Thyroid gland (tissue), 4 donors: Measurements from ENCODE around the gene TCERG1L. TPM values are rescaled to one million over a fixed set of nuclear protein-coding genes. Genes with fewer than 3 reads are reported as not detected.

Experiments
- DNase-seq, 2 donors: peaks; one replicate each; pipeline ENCODE4 v3.0.0-alpha.2; 2019
- H3K27ac ChIP-seq, 3 donors: fragments of 200-600 bp; sonication (generic); 1 replicate in 2 of 3; 2 replicates in 1 of 3; pipeline ENCODE4 v1.5.1; 2016 to 2019; ENCODE audit warnings: mild to moderate bottlenecking in 1 of 3, moderate library complexity in 1 of 3
- H3K27me3 ChIP-seq: fragments of 200-600 bp; sonication (generic); one replicate; pipeline ENCODE4 v1.5.1; 2019
- H3K36me3 ChIP-seq, 2 donors: fragments of 200-600 bp; sonication (generic); one replicate each; pipeline ENCODE4 v1.5.1; 2016 to 2019
- H3K4me1 ChIP-seq, 2 donors: fragments of 200-600 bp; sonication (generic); one replicate each; pipeline ENCODE4 v1.5.1; 2017 to 2019
- H3K4me3 ChIP-seq, 3 donors: fragments of 200-600 bp; sonication (generic); replicated peaks in 1 of 3; 1 replicate in 2 of 3; 2 replicates in 1 of 3; pipeline ENCODE4 v1.5.1; 2016; ENCODE audit warnings: mild to moderate bottlenecking in 1 of 3
- H3K9me3 ChIP-seq: fragments of 200-600 bp; sonication (generic); one replicate; pipeline ENCODE4 v1.5.1; 2017
- POLR2A ChIP-seq, 2 donors: fragments of 450-650 bp; IDR thresholded peaks; one replicate each; pipeline ENCODE4 v1.6.1; 2017; ENCODE audit warnings: antibody characterized with exemption in 2 of 2, mild to moderate bottlenecking in 2 of 2, moderate library complexity in 1 of 2
- WGBS, 2 donors: methylation state at CpG; one replicate each; pipeline ENCODE4 v1.1.5; 2017; 5-methylcytosine and 5-hydroxymethylcytosine counted together
- intact Hi-C: fragments of 100-400 bp; cut with DNase I; formaldehyde crosslinking; loops from one replicate; pipeline ENCODE4 v1.15.1; 2023
- total RNA-seq, 4 donors: library from RNA; depleted of rRNA; stranded (reverse); fragments of >200 nt; gene quantifications; one replicate each; pipeline ENCODE4 v1.2.3, GENCODE V29; 2016
- TF ChIP-seq, protein P1 (sequence below), 6 experiments: fragments of 200-600 bp in 3 of 6; fragments of 450-650 bp in 3 of 6; sonication (generic) in 3 of 6; IDR thresholded peaks; one replicate each; pipeline ENCODE4 v1.5.1; 2016 to 2019; ENCODE audit warnings: antibody characterized with exemption in 6 of 6, mild to moderate bottlenecking in 2 of 6, inconsistent platforms in 1 of 6, moderate library complexity in 1 of 6

The TCERG1L gene
- total RNA-seq, 4 donors from 2014 or later: 4.3 to 23.6 (median 8.2) TPM

GRCh38 chr10:131115801-131116200 lies 195.7 kb downstream of the TCERG1L start:
- Histone ChIP-seq H3K4me1 (no peaks in the 10 kb centered on the region), H3K27ac (no peak overlapping the region), H3K27me3 (no peaks in the 10 kb centered on the region), H3K4me3 (no peak overlapping the region), H3K36me3 (no peaks in the 10 kb centered on the region), H3K9me3 (no peaks in the 10 kb centered on the region)
- 72 to 78% methylated on average over 4 of the region's 4 CpGs for WGBS, 2 donors
- no peak for DNase-seq
- intact Hi-C loops: no loop called here
- TF ChIP-seq, protein P1, sequence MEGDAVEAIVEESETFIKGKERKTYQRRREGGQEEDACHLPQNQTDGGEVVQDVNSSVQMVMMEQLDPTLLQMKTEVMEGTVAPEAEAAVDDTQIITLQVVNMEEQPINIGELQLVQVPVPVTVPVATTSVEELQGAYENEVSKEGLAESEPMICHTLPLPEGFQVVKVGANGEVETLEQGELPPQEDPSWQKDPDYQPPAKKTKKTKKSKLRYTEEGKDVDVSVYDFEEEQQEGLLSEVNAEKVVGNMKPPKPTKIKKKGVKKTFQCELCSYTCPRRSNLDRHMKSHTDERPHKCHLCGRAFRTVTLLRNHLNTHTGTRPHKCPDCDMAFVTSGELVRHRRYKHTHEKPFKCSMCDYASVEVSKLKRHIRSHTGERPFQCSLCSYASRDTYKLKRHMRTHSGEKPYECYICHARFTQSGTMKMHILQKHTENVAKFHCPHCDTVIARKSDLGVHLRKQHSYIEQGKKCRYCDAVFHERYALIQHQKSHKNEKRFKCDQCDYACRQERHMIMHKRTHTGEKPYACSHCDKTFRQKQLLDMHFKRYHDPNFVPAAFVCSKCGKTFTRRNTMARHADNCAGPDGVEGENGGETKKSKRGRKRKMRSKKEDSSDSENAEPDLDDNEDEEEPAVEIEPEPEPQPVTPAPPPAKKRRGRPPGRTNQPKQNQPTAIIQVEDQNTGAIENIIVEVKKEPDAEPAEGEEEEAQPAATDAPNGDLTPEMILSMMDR (IDR thresholded peaks at IDR 0.05): no peak
- TF ChIP-seq POLR2A (IDR thresholded peaks at IDR 0.05): no peak

DNA sequence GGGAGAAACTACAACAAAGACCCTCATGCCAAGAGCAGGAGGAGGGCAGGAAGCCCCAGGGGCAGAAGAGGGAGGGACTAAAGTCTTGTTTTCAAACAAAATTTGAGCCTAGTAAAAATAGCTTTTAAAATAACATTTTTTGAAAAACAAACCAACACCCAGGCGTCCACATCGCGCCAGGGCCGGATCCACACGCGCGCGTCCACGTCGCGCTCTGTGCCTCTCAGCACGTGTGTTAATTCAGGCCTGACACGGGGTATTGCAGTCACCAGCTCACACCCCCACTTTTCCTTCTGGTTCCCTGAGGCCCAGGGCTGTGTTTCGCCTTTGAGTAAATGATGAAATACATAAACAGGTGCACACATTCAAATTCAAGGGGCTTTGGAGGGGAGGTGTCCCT lies 196.2 kb downstream of the TCERG1L start:
- DNase-seq: no peak
- no peak overlapping the region for H3K4me3 ChIP-seq
- intact Hi-C loops: no loop called here
- no peaks in the 10 kb centered on the region for H3K4me1 ChIP-seq
- no peaks in the 10 kb centered on the region for H3K27me3 ChIP-seq
- WGBS, 2 donors: 91 to 96% methylated on average over 14 of the region's 14 CpGs
- no peak for TF ChIP-seq POLR2A (IDR thresholded peaks at IDR 0.05)
- TF ChIP-seq, protein P1 (IDR thresholded peaks at IDR 0.05): no peak
- H3K36me3 ChIP-seq: no peaks in the 10 kb centered on the region
- H3K27ac ChIP-seq: no peak overlapping the region
- no peaks in the 10 kb centered on the region for H3K9me3 ChIP-seq

DNA sequence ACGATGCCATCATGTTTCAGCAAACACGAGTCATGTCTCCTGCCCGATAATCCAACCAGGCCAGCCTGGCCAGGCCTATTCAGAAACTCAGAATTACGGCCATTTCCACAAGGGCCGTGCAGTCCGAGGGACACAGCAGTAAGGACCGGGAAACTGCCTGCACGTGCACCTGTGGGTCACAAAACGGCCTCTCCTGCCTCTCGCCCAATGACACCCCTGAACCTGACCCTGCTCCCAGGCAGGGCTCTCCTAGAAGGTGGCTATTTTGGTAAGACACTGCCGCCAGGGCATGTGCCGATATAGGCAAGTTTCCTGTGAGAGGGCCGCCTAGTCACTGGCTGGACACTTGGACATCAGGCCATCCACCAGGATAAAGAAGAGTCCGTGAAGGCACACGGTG lies 196.7 kb downstream of the TCERG1L start:
- 93 to 99% methylated on average over 13 to 14 of the region's 15 CpGs for WGBS, 2 donors
- H3K4me1 ChIP-seq: no peaks in the 10 kb centered on the region
- H3K27me3 ChIP-seq: no peaks in the 10 kb centered on the region
- H3K27ac ChIP-seq: no peak overlapping the region
- TF ChIP-seq, protein P1 (IDR thresholded peaks at IDR 0.05): no peak
- TF ChIP-seq POLR2A (IDR thresholded peaks at IDR 0.05): no peak
- no peaks in the 10 kb centered on the region for H3K36me3 ChIP-seq
- DNase-seq: no peak
- intact Hi-C loops: no loop called here
- H3K4me3 ChIP-seq: no peak overlapping the region
- H3K9me3 ChIP-seq: no peaks in the 10 kb centered on the region

DNA sequence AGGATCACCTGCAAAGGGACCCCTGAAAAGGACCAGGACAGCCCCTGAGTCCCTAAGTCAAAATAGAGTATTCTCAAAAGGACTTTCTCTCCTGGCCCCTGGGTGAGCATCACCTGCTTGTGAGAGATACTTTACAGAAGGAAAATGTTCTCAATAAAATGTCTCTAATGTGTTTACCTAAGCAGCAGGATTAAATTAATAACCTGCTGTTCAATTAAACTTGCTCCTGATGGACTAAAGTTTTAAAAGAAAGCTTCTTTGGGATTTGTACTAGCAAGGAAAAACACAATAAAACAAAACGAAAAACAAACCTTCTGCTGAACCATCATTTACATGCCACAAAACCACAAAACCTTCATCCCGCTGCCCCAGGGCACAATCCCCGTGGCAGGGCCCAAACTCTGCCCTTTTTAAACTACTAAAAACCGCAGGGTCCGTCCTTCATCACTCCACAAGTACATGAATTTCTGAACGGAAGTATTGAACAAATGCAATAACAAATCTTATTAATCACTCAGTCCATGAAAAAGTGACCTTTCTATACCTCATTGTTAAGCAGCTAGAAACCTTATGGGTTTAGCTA lies 197.7 kb downstream of the TCERG1L start:
- H3K27ac ChIP-seq: no peak overlapping the region
- WGBS, 2 donors: 89 to 90% methylated on average over 6 of the region's 6 CpGs
- no peak for DNase-seq
- TF ChIP-seq POLR2A (IDR thresholded peaks at IDR 0.05): no peak
- TF ChIP-seq, protein P1 (IDR thresholded peaks at IDR 0.05): no peak
- H3K4me3 ChIP-seq: no peak overlapping the region
- H3K9me3 ChIP-seq: no peaks in the 10 kb centered on the region
- intact Hi-C loops: no loop called here
- no peaks in the 10 kb centered on the region for H3K27me3 ChIP-seq
- no peaks in the 10 kb centered on the region for H3K36me3 ChIP-seq
- no peaks in the 10 kb centered on the region for H3K4me1 ChIP-seq

- Histone ChIP-seq H3K4me3 (no peak overlapping the region), H3K9me3 (no peaks in the 10 kb centered on the region), H3K27ac (no peak overlapping the region), H3K27me3 (no peaks in the 10 kb centered on the region), H3K36me3 (no peaks in the 10 kb centered on the region), H3K4me1 (no peaks in the 10 kb centered on the region)
- WGBS, 2 donors: 92 to 99% methylated on average over 4 to 9 of the region's 9 CpGs
- TF ChIP-seq, protein P1 (IDR thresholded peaks at IDR 0.05): no peak
- no peak for TF ChIP-seq POLR2A (IDR thresholded peaks at IDR 0.05)
- intact Hi-C loops: no loop called here
- no peak for DNase-seq
Measured at GRCh38 chr10:131113165-131113564, 198.4 kb downstream of the TCERG1L start.
